ENCODE measurements around the gene RNF150. TPM values are rescaled to one million over a fixed set of nuclear protein-coding genes. Genes with fewer than 3 reads are reported as not detected.

Gene RNF150
- total RNA-seq (2012; rRNA removed) = 10.6 and 18.1 TPM in 2 replicates
- polyA plus RNA-seq (2012; rRNA removed) = 6.2 and 6.6 TPM in 2 replicates
- 3.6 and 8.7 TPM in 2 replicates for polyA plus RNA-seq (2012; cell fraction: cytosol; rRNA removed)
- 5.9 and 7.3 TPM in 2 replicates for polyA plus RNA-seq (2012; cell fraction: nucleus; rRNA removed; ENCODE audit: low replicate concordance)
- Bru-seq, nascent RNA = percentile 56 among the genes with signal in this experiment
- BruChase-seq, experiment 1, labeled RNA remaining after a 6-hour chase = percentile 46 among the genes with signal in this experiment
- BruChase-seq, experiment 2, labeled RNA remaining after a 2-hour chase = percentile 47 among the genes with signal in this experiment
- long read RNA-seq, full-length matches to known transcripts = 6 of 12 reads
- long read RNA-seq, partial matches to known transcripts = 2 of 12 reads
- long read RNA-seq, other reads (novel, unspliced or antisense) = 4 of 12 reads

DNA sequence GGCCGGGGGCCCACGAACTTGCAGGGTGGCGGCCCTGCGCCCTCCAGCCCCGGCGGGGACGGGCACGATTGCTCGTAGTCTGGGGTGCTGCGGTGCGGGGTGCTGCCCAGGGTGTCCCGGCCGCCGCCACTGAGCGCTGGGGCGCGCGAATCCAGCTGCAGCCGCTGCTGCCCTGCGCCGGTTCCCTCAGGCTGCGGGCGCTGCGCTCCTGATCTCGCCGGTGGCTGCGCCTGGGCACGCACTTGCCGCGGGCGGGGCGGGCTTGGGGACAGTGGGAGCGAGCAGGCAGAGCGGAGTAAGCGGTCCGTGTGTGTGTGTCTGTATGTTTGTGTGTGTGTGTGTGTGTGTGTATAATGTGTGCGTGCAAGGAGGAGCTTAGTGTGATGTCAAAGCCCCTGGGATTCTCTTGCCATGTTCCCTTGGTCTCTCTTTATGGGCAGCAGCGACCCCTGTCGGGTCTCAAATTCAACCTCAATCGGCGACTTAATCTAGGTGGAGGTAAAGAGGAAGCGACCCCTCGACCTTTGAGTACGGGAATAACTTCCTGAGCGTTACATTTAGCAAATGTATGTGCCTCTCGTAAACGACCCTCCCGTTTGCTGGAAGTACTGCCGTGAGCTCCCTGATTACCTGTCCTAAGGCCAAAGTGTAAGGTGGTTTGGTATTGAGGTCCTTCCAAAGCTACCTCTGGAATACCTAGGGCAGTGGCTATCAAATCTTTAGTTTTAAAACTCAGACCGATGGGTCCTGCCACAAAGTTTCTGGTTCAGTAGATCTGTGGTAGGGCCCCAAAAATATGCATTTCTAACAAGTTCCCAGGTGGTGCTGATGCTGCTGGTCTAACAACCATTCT, at the start of gene RNF150:
Gene RNF150, minus strand, starts transcription at position 324 of the 853 bp plus-strand sequence.
- Histone ChIP-seq H2BK120ac (ENCODE audit: low read depth, low read length) (peak within 1 kb of the TSS; percentile 68; the same call in 1 of the 2 replicates), H3K4me3 (ENCODE audit: insufficient read depth, low read depth, low read length) (peak within 1 kb of the TSS; percentile 97), H3K9ac (ENCODE audit: low read depth, low read length) (peak within 1 kb of the TSS; percentile 70), H2AK5ac (ENCODE audit: low read depth, low read length) (no peak within 1 kb of the TSS), H2BK20ac (ENCODE audit: low read depth, low read length) (no peak within 1 kb of the TSS), H2BK5ac (ENCODE audit: low read depth, low read length, poor library complexity, severe bottlenecking) (peak within 1 kb of the TSS; percentile 30), H3K9me1 (ENCODE audit: insufficient read depth, low read length) (no peaks in the 10 kb centered on the region), H2BK15ac (ENCODE audit: low read depth, low read length) (no peak within 1 kb of the TSS), H3K4me1 (ENCODE audit: control insufficient read depth, insufficient read depth, low read length) (peaks cover 2% of the 10 kb centered on the region), H2AFZ (replicated peaks; ENCODE audit: low read length, poor library complexity) (peak within 1 kb of the TSS; percentile 95), H3K27me3 (ENCODE audit: control insufficient read depth, insufficient read depth, low read length) (0 out of 2 replicates have a peak, but pooled peaks cover 2% of the 10 kb centered on the region), H3K4ac (ENCODE audit: low read depth, low read length) (peak within 1 kb of the TSS; percentile 85), H3K14ac (replicated peaks; ENCODE audit: low read depth, low read length) (no peak within 1 kb of the TSS), H4K91ac (ENCODE audit: insufficient read depth, low read depth, low read length) (peak within 1 kb of the TSS; percentile 70; the same call in 1 of the 2 replicates), H4K8ac (ENCODE audit: low read depth in 2 of 2, low read length in 2 of 2) (peak within 1 kb of the TSS in 1 of 2 experiments; percentile 60; a peak in 3 of 4 replicates), H3K23ac (ENCODE audit: low read depth, low read length) (peak within 1 kb of the TSS; percentile 90; the same call in 1 of the 2 replicates), H2AK9ac (replicated peaks; ENCODE audit: low read depth, low read length, poor library complexity) (peak within 1 kb of the TSS; percentile 85), H3K27ac (ENCODE audit: insufficient read depth, low read length) (peak within 1 kb of the TSS; percentile 40; the same call in 1 of the 2 replicates), H3K56ac (ENCODE audit: extremely low read depth, insufficient read depth, low read length) (no peak within 1 kb of the TSS; the same call in 1 of the 2 replicates), H3K4me2 (ENCODE audit: low read depth, low read length) (peak within 1 kb of the TSS; percentile 91), H3K79me1 (ENCODE audit: low read depth in 1 of 2, low read length in 2 of 2) (peaks cover 0 to 4% of the 10 kb centered on the region in 2 experiments; a peak in 3 of 4 replicates), H3K9me3 (ENCODE audit: control insufficient read depth, insufficient read depth, low read length) (no peaks in the 10 kb centered on the region), H3K36me3 (ENCODE audit: control insufficient read depth, insufficient read depth, low read length) (no peaks in the 10 kb centered on the region), H4K20me1 (ENCODE audit: insufficient read depth, low read length) (no peaks in the 10 kb centered on the region; the same call in 1 of the 2 replicates), H4K5ac (ENCODE audit: low read depth, low read length) (no peak within 1 kb of the TSS), H3K18ac (ENCODE audit: low read depth, low read length) (peak within 1 kb of the TSS; percentile 80)
- WGBS, 2 experiments (ENCODE audit: extremely low coverage in 2 of 2, insufficient read length in 1 of 2) = 0% methylated on average over 19 of the region's 50 CpGs; no CpG with 5 or more reads in 1 of the 2 experiments
- peak; percentile 92 for DNase-seq
- dilution Hi-C loops (cut with HindIII; ENCODE audit: low sequenced_read_pairs, unreplicated experiment) = loop anchor here (25.0 kb wide), 1 partner anchor 246 kb away; no protein-coding TSS in a partner anchor
- POLR2A ChIA-PET (ENCODE audit: unreplicated experiment) = no interaction called here
- CTCF ChIA-PET = interaction anchor here (0.6 to 4.0 kb wide), 22 partner anchors 11 to 610 kb away, joined by 3 to 33 read pairs (median 5); partner anchors contain the start of gene ELMOD2
- BruUV-seq (replicated peaks) = no TSS peak
- intact Hi-C loops (cut with micrococcal nuclease) = loop anchor here (1.0 to 5.0 kb wide), 6 partner anchors 136 to 761 kb away; partner anchors contain the start of gene SCOC
- in situ Hi-C loops (cut with MboI; ENCODE audit: low sequenced_read_pairs) = loop anchor here (5.0 to 25.0 kb wide), 2 partner anchors 271 to 771 kb away; partner anchors contain the start of gene SCOC
- peak; percentile 76 for ATAC-seq (ENCODE audit: low read depth)
- peak; percentile 26; the same call in 1 of the 2 replicates for TF ChIP-seq MXI1 (IDR thresholded peaks at IDR 0.05; ENCODE audit: borderline replicate concordance, low read depth, low read length)
- TF ChIP-seq MAFK (IDR thresholded peaks at IDR 0.05; ENCODE audit: low read depth, low read length) = no peak
- TF ChIP-seq POLR2A (IDR thresholded peaks at IDR 0.05; ENCODE audit: low read depth, low read length) = no peak
- TF ChIP-seq MAZ (IDR thresholded peaks at IDR 0.05; ENCODE audit: borderline replicate concordance, low read depth, low read length) = 0 out of 2 replicates have a peak, but pooled peaks have one; percentile 51
- TF ChIP-seq, protein P1, sequence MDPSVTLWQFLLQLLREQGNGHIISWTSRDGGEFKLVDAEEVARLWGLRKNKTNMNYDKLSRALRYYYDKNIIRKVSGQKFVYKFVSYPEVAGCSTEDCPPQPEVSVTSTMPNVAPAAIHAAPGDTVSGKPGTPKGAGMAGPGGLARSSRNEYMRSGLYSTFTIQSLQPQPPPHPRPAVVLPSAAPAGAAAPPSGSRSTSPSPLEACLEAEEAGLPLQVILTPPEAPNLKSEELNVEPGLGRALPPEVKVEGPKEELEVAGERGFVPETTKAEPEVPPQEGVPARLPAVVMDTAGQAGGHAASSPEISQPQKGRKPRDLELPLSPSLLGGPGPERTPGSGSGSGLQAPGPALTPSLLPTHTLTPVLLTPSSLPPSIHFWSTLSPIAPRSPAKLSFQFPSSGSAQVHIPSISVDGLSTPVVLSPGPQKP (IDR thresholded peaks at IDR 0.05; ENCODE audit: borderline replicate concordance, low read depth, low read length) = no peak
- no peak for TF ChIP-seq NFE2L2 (IDR thresholded peaks at IDR 0.05; ENCODE audit: low read depth, low read length)
- TF ChIP-seq BHLHE40 (IDR thresholded peaks at IDR 0.05; ENCODE audit: low read depth, low read length) = no peak
- TF ChIP-seq RCOR1 (IDR thresholded peaks at IDR 0.05; ENCODE audit: insufficient replicate concordance, low read length) = peak; percentile 36
- TF ChIP-seq CHD1 (IDR thresholded peaks at IDR 0.05; ENCODE audit: low read depth, low read length) = 0 out of 2 replicates have a peak, but pooled peaks have one; percentile 84
- TF ChIP-seq SMC3 (IDR thresholded peaks at IDR 0.05; ENCODE audit: low read depth, low read length) = peak; percentile 98
- no peak for TF ChIP-seq FOS (IDR thresholded peaks at IDR 0.05; ENCODE audit: low read depth, low read length)
- peak; percentile 94 for TF ChIP-seq RAD21 (IDR thresholded peaks at IDR 0.05; ENCODE audit: low read length)
- TF ChIP-seq, protein P2, sequence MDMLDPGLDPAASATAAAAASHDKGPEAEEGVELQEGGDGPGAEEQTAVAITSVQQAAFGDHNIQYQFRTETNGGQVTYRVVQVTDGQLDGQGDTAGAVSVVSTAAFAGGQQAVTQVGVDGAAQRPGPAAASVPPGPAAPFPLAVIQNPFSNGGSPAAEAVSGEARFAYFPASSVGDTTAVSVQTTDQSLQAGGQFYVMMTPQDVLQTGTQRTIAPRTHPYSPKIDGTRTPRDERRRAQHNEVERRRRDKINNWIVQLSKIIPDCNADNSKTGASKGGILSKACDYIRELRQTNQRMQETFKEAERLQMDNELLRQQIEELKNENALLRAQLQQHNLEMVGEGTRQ (IDR thresholded peaks at IDR 0.05; ENCODE audit: low read depth, low read length) = no peak
